GM12801 (cell line): ENCODE results near the gene IFNW1.

Source experiments
- CTCF ChIP-seq: IDR thresholded peaks from one replicate; pipeline ENCODE4 v1.5.1; 2011; ENCODE audit warnings: control low read depth; ENCODE audit not compliant: insufficient read length; ENCODE audit errors: extremely low read depth

Gene IFNW1

GRCh38 chr9:21097817-21098216 lies 43.8 kb downstream of the IFNW1 start:
- no peak for TF ChIP-seq CTCF

GRCh38 chr9:21096901-21097255 lies 44.8 kb downstream of the IFNW1 start:
- TF ChIP-seq CTCF, result no peak

- no peak for TF ChIP-seq CTCF
These were observed 45.3 kb downstream of the IFNW1 start for GRCh38 chr9:21096172-21096900.

- no peak for TF ChIP-seq CTCF
These were observed 46.1 kb downstream of the IFNW1 start for GRCh38 chr9:21095561-21095960.
